ENCODE measurements around the gene ZBTB1. TPM values are rescaled to one million over a fixed set of nuclear protein-coding genes. Genes with fewer than 3 reads are reported as not detected.
"Not testable (repeated sequence)": the region's sequence is repeated elsewhere in the genome, so short reads cannot be mapped to it uniquely, and the experiment has no call there.

Gene ZBTB1
- total and polyA plus RNA-seq, 4 experiments from 2014 or later: 49.7 to 107 (median 95.2) TPM

DNA sequence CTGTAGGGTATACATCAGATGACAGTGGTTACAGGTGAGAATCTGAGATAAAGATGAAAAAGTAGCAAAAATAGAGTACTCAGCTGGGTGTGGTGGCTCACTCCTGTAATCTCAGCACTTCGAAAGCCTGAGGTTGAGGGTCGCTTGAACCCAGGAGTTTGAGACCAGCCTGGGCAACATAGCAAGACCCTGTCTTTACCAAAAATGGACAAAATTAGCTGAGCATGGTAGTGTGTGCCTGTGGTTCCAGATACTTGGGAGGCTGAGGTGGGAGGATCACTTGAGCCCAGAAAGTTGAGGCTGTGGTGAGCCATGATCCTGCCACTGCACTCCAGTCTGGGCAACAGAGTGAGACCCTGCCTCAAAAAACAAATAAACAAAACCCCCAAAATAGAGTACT is 53.6 kb downstream of the ZBTB1 start:
- CTCF ChIA-PET (ENCODE audit: partially characterized antibody); DNase-seq; POLR2A ChIA-PET (ENCODE audit: partially characterized antibody); H3K9me3 ChIP-seq (ENCODE audit: control insufficient read depth in 1 of 2, low read length in 2 of 2); H3K27ac Mint-ChIP-seq; H3K4me3 Mint-ChIP-seq; intact Hi-C loops (cut with micrococcal nuclease); H3K36me3 Mint-ChIP-seq; H3K9me3 Mint-ChIP-seq; H3K36me3 ChIP-seq (ENCODE audit: insufficient read depth, low read length); H3K27ac ChIP-seq (ENCODE audit: low read depth, low read length); H3K27me3 Mint-ChIP-seq; H3K27me3 ChIP-seq (ENCODE audit: insufficient read depth, low read length); H3K4me1 ChIP-seq (ENCODE audit: insufficient read depth, low read length); H3K4me3 ChIP-seq (ENCODE audit: low read length in 2 of 2): not testable (repeated sequence)
- H3K4me1 Mint-ChIP-seq: peaks cover 2 to 17% (median 11%) of the 10 kb centered on the region in 4 donors

DNA sequence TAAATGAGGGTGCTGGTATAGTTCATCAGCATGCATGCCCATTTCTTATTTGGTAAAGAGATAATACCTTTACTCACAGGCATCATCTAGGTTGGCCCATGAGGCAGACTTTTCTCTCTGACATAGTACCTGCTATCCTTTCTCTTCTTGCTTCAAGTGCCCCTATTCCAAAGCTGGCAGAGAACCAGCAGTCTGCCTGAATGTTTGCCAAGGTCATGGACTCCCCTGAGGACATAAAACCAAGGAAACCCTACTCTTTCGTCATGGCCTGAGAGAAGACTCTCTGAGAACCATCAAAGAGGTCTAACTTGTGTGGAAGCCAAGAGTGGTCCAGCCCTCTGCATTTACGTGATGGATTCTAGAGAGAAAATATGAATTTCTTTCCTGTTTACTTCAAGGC is 57.1 kb downstream of the ZBTB1 start:
- H3K36me3 ChIP-seq (ENCODE audit: insufficient read depth, low read length): no peaks in the 10 kb centered on the region
- ChIA-PET CTCF (ENCODE audit: partially characterized antibody) (interaction anchor here (0.8 kb wide), 1 partner anchor 75 kb away, joined by 3 read pairs; no protein-coding TSS in a partner anchor), POLR2A (ENCODE audit: partially characterized antibody) (no interaction called here)
- no peaks in the 10 kb centered on the region for H3K36me3 Mint-ChIP-seq
- no peaks in the 10 kb centered on the region for H3K27me3 ChIP-seq (ENCODE audit: insufficient read depth, low read length)
- H3K27ac Mint-ChIP-seq: no peak overlapping the region
- H3K4me3 Mint-ChIP-seq: no peak overlapping the region
- H3K27ac ChIP-seq (ENCODE audit: low read depth, low read length): no peak overlapping the region
- peaks cover 2 to 17% (median 11%) of the 10 kb centered on the region in 4 donors for H3K4me1 Mint-ChIP-seq
- intact Hi-C loops (cut with micrococcal nuclease): no loop called here
- H3K27me3 Mint-ChIP-seq: peaks cover 0 to 1% of the 10 kb centered on the region in 2 donors
- DNase-seq: no peak
- H3K4me3 ChIP-seq (ENCODE audit: low read length in 2 of 2): no peak overlapping the region
- no peaks in the 10 kb centered on the region for H3K9me3 Mint-ChIP-seq
- H3K9me3 ChIP-seq (ENCODE audit: control insufficient read depth in 1 of 2, low read length in 2 of 2): no peaks in the 10 kb centered on the region
- H3K4me1 ChIP-seq (ENCODE audit: insufficient read depth, low read length): peaks cover 7% of the 10 kb centered on the region

DNA sequence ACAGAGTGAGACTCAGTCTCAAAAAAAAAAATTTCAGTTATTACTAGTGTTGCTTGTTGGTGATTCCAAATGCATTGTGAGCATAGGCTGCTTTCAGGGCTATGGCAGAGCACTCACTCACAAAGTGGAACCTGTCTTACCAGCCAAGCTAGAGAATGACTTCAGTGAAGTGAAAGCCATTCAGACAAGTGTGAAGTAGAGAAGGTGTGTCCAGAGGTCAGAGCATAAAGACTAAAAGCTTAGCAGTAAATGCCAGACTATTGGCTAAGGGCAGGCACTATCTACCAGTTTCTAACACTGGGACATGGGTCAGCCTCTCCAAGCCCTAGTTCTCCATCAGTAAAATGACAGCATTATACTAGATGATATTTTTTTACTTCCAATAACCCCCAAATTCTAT is 57.9 kb downstream of the ZBTB1 start:
- H3K27me3 Mint-ChIP-seq: peaks cover 0 to 3% of the 10 kb centered on the region in 2 donors
- H3K36me3 Mint-ChIP-seq: no peaks in the 10 kb centered on the region
- POLR2A ChIA-PET (ENCODE audit: partially characterized antibody): no interaction called here
- DNase-seq: no peak
- Histone ChIP-seq H3K4me1 (ENCODE audit: insufficient read depth, low read length) (peaks cover 7% of the 10 kb centered on the region), H3K36me3 (ENCODE audit: insufficient read depth, low read length) (no peaks in the 10 kb centered on the region), H3K4me3 (ENCODE audit: low read length in 2 of 2) (no peak overlapping the region), H3K9me3 (ENCODE audit: control insufficient read depth in 1 of 2, low read length in 2 of 2) (no peaks in the 10 kb centered on the region), H3K27ac (ENCODE audit: low read depth, low read length) (no peak overlapping the region), H3K27me3 (ENCODE audit: insufficient read depth, low read length) (no peaks in the 10 kb centered on the region)
- no peak overlapping the region for H3K27ac Mint-ChIP-seq
- H3K9me3 Mint-ChIP-seq: no peaks in the 10 kb centered on the region
- intact Hi-C loops (cut with micrococcal nuclease): no loop called here
- CTCF ChIA-PET (ENCODE audit: partially characterized antibody): interaction anchor here (1.0 kb wide), 1 partner anchor 19 kb away, joined by 3 read pairs; no protein-coding TSS in a partner anchor
- no peak overlapping the region for H3K4me3 Mint-ChIP-seq
- H3K4me1 Mint-ChIP-seq: peaks cover 2 to 17% (median 11%) of the 10 kb centered on the region in 4 donors

DNA sequence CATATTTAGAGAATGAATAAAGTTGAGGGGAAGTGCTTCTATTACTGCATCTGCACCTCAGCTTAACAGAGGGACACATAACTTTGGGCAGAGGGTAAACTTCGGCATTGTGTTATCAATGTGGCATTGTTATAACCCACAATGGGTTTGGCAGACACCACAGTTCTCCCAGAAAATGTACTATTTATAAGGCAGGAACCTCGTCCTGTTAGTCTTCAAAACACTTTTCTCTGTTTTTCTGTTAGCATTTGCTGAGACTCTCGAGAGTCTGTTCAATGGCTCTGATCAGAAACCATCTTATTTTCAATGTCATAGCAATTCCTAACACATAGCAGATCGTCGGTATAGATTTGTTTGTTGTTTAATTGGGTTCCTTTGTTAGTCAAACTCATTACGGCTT is 59.1 kb downstream of the ZBTB1 start:
- Histone ChIP-seq H3K9me3 (ENCODE audit: control insufficient read depth in 1 of 2, low read length in 2 of 2) (no peaks in the 10 kb centered on the region), H3K27me3 (ENCODE audit: insufficient read depth, low read length) (no peaks in the 10 kb centered on the region), H3K27ac (ENCODE audit: low read depth, low read length) (no peak overlapping the region), H3K4me3 (ENCODE audit: low read length in 2 of 2) (no peak overlapping the region), H3K4me1 (ENCODE audit: insufficient read depth, low read length) (peaks cover 7% of the 10 kb centered on the region), H3K36me3 (ENCODE audit: insufficient read depth, low read length) (no peaks in the 10 kb centered on the region)
- CTCF ChIA-PET (ENCODE audit: partially characterized antibody): no interaction called here
- H3K9me3 Mint-ChIP-seq: no peaks in the 10 kb centered on the region
- H3K27ac Mint-ChIP-seq: no peak overlapping the region
- H3K4me1 Mint-ChIP-seq: peaks cover 2 to 17% (median 11%) of the 10 kb centered on the region in 4 donors
- no peak overlapping the region for H3K4me3 Mint-ChIP-seq
- POLR2A ChIA-PET (ENCODE audit: partially characterized antibody): no interaction called here
- no peak for DNase-seq
- intact Hi-C loops (cut with micrococcal nuclease): no loop called here
- H3K36me3 Mint-ChIP-seq: no peaks in the 10 kb centered on the region
- peaks cover 0 to 3% of the 10 kb centered on the region in 2 donors for H3K27me3 Mint-ChIP-seq

DNA sequence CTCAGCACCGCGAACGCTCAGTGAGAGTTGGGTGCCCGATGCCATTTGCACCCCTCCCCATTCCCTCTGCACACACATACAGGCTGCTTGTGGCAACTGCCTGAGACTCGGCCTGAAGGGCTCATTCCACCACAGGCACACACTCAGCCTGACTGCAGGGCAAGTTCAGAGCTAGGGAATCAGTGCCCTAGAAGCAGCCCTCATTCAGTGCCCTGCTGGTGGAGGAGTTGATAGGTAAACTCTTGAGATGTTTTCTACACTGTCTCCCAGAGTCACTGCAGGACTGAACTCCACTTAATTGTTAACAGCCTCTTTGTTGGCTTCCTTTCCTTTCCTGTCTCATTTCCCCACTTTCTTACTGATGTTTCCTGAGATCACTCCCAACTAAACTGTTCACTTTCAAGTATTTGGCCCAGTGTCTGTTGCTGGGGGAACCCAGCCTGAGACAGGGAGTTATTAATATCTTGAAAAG is 62.1 kb downstream of the ZBTB1 start:
- Histone ChIP-seq H3K4me1 (ENCODE audit: insufficient read depth, low read length) (no peaks in the 10 kb centered on the region), H3K4me3 (ENCODE audit: low read length in 2 of 2) (no peak overlapping the region), H3K27ac (ENCODE audit: low read depth, low read length) (no peak overlapping the region), H3K36me3 (ENCODE audit: insufficient read depth, low read length) (no peaks in the 10 kb centered on the region), H3K27me3 (ENCODE audit: insufficient read depth, low read length) (no peaks in the 10 kb centered on the region), H3K9me3 (ENCODE audit: control insufficient read depth in 1 of 2, low read length in 2 of 2) (no peaks in the 10 kb centered on the region)
- Mint-ChIP-seq H3K36me3 (no peaks in the 10 kb centered on the region), H3K4me1 (peaks cover 0 to 3% (median 2%) of the 10 kb centered on the region in 4 donors), H3K4me3 (no peak overlapping the region), H3K9me3 (no peaks in the 10 kb centered on the region), H3K27ac (no peak overlapping the region), H3K27me3 (peaks cover 0 to 3% of the 10 kb centered on the region in 2 donors)
- CTCF ChIA-PET (ENCODE audit: partially characterized antibody): no interaction called here
- no peak for DNase-seq
- POLR2A ChIA-PET (ENCODE audit: partially characterized antibody): no interaction called here
- intact Hi-C loops (cut with micrococcal nuclease): no loop called here

DNA sequence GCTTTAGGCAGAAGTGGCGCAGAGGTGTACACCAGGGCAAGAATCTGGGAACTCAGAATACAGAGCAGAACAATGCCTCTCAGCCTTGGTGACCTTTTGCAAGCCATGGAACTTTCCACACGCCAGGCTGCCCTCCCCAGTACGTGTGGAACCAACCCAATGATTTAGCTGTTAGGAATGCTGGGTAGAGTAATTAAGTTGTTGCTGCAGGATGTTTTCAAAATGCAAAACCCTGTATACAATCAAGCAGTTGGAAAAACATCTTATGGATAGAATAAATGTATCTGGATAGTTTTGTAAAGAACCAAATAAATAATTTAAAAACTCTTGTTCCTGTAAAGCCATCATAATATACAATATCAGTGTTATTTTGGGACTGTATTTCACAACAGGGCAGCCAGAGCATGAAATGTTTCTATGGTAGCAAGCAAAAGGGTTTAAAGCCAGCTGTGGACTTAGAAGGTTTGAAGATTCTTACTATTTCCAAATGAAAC is 64.6 kb downstream of the ZBTB1 start:
- no peaks in the 10 kb centered on the region for H3K4me1 Mint-ChIP-seq
- no peak overlapping the region for H3K27ac Mint-ChIP-seq
- H3K27ac ChIP-seq (ENCODE audit: low read depth, low read length): no peak overlapping the region
- H3K4me3 Mint-ChIP-seq: no peak overlapping the region
- no peak for DNase-seq
- H3K27me3 ChIP-seq (ENCODE audit: insufficient read depth, low read length): no peaks in the 10 kb centered on the region
- H3K27me3 Mint-ChIP-seq: peaks cover 0 to 3% of the 10 kb centered on the region in 2 donors
- H3K36me3 ChIP-seq (ENCODE audit: insufficient read depth, low read length): no peaks in the 10 kb centered on the region
- H3K36me3 Mint-ChIP-seq: no peaks in the 10 kb centered on the region
- no peaks in the 10 kb centered on the region for H3K9me3 Mint-ChIP-seq
- H3K4me3 ChIP-seq (ENCODE audit: low read length in 2 of 2): no peak overlapping the region
- no peaks in the 10 kb centered on the region for H3K4me1 ChIP-seq (ENCODE audit: insufficient read depth, low read length)
- POLR2A ChIA-PET (ENCODE audit: partially characterized antibody): no interaction called here
- CTCF ChIA-PET (ENCODE audit: partially characterized antibody): no interaction called here
- intact Hi-C loops (cut with micrococcal nuclease): no loop called here
- H3K9me3 ChIP-seq (ENCODE audit: control insufficient read depth in 1 of 2, low read length in 2 of 2): no peaks in the 10 kb centered on the region

DNA sequence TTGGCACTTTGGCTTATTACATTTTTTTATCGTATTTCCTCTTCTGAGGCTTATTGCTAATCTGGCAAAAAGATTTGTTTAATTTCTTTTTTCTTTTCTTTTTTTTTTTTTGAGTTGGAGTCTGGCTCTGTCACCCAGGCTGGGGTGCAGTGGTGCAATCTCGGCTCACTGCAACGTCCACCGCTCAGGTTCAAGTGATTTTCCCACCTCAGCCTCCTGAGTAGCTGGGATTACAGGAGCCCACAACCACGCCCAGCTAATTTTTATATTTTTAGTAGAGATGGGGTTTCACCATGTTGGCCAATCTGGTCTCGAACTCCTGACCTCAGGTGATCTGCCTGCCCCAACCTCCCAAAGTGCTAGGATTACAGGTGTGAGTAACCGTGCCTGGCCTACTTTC is 65.1 kb downstream of the ZBTB1 start:
- H3K4me3 Mint-ChIP-seq; DNase-seq; H3K36me3 Mint-ChIP-seq; H3K4me1 ChIP-seq (ENCODE audit: insufficient read depth, low read length); H3K27me3 Mint-ChIP-seq; H3K4me3 ChIP-seq (ENCODE audit: low read length in 2 of 2); intact Hi-C loops (cut with micrococcal nuclease); H3K36me3 ChIP-seq (ENCODE audit: insufficient read depth, low read length); H3K9me3 Mint-ChIP-seq; H3K4me1 Mint-ChIP-seq; H3K27me3 ChIP-seq (ENCODE audit: insufficient read depth, low read length); H3K9me3 ChIP-seq (ENCODE audit: control insufficient read depth in 1 of 2, low read length in 2 of 2); H3K27ac Mint-ChIP-seq; H3K27ac ChIP-seq (ENCODE audit: low read depth, low read length); POLR2A ChIA-PET (ENCODE audit: partially characterized antibody); CTCF ChIA-PET (ENCODE audit: partially characterized antibody): not testable (repeated sequence)

All from CD4-positive, alpha-beta memory T cell (primary cell).